LHCN-M2 (cell line): ENCODE measurements around the gene SCYL2. TPM values are rescaled to one million over a fixed set of nuclear protein-coding genes. Genes with fewer than 3 reads are reported as not detected.
"Not testable (repeated sequence)": the region's sequence is repeated elsewhere in the genome, so short reads cannot be mapped to it uniquely, and the experiment has no call there.

Experiments used
- DNase-seq: peaks from one replicate; pipeline ENCODE4 v3.0.0-alpha.2; 2012; ENCODE audit warnings: low read depth
- total RNA-seq: library from RNA; depleted of rRNA; stranded (reverse); fragments of >200 nt; gene quantifications from 2 replicates; pipeline ENCODE4 v1.2.3, GENCODE V29; 2014

Gene SCYL2
- total RNA-seq, 1 experiment from 2014 or later, result 42.6 TPM

GRCh38 chr12:100317371-100317770 is 50.4 kb downstream of the SCYL2 start:
- DNase-seq, result no peak

- DNase-seq, result no peak
These were observed 57.5 kb downstream of the SCYL2 start for GRCh38 chr12:100324498-100324897.

DNA sequence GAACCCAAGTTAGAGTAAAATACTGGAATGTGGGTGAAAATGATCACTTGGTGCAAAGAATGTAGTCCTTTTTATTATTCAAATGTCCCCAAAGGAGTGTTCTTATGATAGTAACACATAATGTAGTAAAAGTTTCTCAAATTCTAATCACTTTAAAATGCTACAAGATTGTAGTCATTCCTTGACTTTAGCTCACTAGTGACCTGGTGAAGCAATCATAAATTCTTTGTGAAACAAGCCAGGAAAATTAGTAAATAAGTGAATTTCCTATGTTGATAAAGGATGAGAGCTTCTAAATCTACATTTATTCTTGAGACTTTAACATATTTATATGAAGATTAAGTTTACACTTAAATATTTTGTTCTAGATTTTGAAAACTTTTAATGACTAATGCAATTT is 59.2 kb downstream of the SCYL2 start:
- no peak for DNase-seq

DNA sequence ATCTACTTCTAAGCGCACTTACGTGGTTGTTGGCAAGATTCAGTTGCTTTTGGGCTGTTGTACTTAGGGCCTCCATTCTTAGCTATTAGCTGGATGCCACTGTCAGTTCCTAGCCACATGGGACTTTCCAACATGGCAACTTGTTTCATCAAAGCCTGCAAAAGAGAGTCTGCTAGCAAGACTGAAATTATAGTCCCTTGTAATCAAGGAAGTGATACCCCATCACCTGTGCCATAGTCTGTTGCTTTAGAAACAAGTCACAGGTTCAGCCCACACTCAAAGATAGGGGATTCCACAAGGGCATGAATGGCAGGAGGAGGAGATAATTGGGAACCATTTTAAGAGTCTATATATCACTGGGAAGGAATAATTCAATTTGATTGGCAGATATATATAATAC is 62.8 kb downstream of the SCYL2 start:
- DNase-seq, result no peak

- DNase-seq, result no peak
These were observed 64.9 kb downstream of the SCYL2 start for GRCh38 chr12:100331871-100332270.

- no peak for DNase-seq
These were observed 65.9 kb downstream of the SCYL2 start for GRCh38 chr12:100332852-100333251.

GRCh38 chr12:100337299-100337698 is 70.3 kb downstream of the SCYL2 start:
- no peak for DNase-seq

DNA sequence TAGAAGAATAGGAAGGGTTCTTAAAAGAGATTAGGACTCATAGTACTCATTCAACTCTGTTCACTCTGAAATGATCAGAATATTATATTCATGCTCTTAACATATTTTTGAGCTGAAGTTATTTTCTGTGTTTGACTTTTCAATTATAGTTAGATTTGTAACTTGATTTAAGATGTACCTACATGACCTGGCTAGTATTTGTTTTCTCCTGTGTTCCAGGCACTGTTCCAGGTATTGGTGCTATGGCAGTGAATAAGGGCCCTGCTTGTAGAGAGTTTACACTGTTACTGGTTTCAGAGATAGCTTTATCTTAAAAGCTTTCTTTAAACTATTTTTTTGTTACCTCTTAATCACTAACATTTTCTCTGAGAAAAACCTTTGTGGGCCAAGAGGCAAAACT is 70.8 kb downstream of the SCYL2 start:
- DNase-seq, result no peak

DNA sequence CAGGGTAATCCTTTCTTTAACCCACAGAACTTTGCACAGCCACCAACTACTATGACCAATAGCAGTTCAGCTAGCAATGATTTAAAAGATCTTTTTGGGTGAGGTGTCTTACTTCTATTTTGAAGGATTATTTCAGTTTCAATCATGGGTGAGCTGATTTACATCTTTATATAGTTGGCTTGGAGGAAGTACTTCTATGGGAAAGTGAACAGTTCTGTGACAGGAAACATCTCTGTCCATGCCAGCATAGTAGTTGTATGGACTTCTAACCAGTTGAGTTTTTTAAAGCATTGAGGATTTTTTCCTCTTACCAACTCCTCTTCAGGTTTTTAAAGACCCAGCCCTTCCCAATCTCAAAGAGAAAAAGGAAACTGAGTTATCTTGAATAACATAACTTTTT is 72.1 kb downstream of the SCYL2 start:
- no peak for DNase-seq

DNA sequence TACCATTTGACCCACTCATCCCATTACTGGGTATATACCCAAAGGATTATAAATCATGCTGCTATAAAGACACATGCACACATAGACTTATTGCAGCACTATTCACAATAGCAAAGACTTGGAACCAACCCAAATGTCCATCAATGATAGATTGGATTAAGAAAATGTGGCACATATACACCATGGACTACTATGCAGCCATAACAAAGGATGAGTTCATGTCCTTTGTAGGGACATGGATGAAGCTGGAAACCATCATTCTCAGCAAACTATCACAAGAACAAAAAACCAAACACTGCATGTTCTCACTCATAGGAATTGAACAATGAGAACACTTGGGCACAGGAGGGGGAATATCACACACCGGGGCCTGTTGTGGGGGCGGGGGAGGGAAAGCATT is 75.9 kb downstream of the SCYL2 start:
- DNase-seq, result not testable (repeated sequence)

DNA sequence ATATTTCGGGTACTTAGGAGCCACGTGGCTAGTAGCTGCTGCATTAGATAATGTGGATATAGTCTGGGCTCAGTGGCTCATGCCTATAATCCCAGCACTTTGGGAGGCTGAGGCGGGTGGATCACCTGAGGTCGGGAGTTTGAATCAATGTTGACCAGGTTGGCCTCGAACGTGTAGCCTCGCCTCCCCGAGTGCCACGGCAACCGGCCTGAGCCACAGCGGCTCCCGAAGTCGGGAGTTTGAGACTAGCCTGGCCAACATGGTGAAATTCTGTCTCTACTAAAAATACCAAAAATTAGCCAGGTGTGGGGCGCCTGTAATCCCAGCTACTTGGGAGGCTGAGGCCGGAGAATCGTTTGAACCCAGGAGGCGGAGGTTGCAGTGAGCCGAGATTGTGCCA is 77.4 kb downstream of the SCYL2 start:
- DNase-seq, result not testable (repeated sequence)

GRCh38 chr12:100345020-100345767 is 78.2 kb downstream of the SCYL2 start:
- no peak for DNase-seq

DNA sequence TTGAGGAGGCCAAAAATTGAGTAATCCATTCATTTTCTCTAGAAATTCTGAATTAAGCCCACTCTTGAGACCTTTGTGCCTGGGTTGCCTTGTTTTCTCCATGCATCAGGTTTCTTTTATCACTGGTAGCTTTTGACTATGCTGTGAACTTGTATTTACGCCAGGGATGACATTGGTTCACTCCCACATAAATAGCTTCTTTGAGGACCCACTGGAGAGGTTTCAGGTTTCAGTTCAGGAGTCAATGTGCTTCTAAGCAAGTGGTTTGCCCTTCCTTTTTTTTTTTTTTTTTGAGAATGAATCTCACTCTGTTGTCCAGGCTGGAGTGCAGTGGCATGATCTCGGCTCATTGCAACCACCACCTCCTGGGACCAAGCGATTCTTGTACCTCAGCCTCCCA is 79.7 kb downstream of the SCYL2 start:
- DNase-seq, result no peak

DNA sequence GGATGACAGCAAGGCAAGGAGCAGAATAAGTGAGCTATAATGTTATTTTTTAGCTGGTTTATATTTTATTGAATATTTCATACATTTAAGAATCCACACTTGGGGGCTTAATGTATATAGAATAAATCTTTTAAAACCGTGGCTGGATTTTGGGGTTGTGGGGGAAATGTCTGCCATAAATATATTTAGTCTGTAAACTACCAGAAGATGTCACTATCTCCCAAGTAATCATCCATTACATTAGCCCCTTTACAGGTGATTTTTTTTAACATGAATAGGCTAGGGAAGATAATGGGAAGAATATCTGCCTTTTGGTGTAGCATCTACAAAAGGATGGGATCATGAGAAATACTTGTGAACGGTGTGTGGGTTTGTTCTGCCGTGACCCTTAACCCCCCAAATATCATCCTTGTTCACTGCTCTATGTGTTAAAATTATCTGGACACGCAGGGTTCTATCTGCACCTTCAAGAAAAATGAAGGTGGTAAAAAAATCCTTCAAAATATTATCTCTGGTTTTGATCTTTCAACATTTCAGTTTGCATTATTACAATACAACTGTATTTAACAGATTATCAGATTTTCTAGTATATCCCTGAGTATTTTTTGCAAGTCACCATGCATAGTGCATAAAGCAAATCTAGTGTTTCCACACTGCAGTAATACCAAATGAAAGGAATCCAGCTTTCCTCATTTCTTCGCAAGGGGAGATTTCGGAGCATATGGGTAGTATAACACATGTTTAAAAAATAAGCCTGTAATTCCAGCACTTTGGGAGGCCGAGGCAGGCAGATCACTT is 81.9 kb downstream of the SCYL2 start:
- DNase-seq, result peak; percentile 17

GRCh38 chr12:100356644-100357223 is 89.8 kb downstream of the SCYL2 start, which contains the start of gene SLC17A8:
SLC17A8 (plus strand) TSS chr12:100357074; CDS start chr12:100357392, 318 bp downstream.
- no peak for DNase-seq

DNA sequence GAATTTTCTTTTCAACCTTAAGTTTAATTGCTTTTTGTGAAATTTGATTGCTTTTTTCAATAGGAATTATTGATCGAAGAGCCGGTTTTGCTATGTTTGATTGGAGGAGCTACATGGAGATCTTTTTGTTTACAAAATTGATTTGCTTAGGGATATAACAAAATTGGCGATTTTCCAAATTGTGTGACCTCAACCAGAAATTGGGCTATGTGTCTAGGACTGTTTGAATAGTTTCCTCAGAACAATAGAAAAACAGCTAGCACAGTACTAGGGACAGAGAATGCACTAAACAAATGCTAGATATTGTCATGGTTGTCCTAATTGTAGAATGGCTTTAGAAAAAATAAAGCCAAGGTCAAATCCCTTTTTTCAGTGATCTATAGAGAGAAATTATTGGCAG is 92.3 kb downstream of the SCYL2 start:
- DNase-seq, result no peak

- peak; percentile 13 for DNase-seq
These were observed 92.8 kb downstream of the SCYL2 start for GRCh38 chr12:100359822-100360221.

- DNase-seq, result no peak
These were observed 93.5 kb downstream of the SCYL2 start for GRCh38 chr12:100360450-100360849.

- DNase-seq, result no peak
These were observed 97.3 kb downstream of the SCYL2 start for GRCh38 chr12:100364324-100364723.

GRCh38 chr12:100365411-100365810 is 98.4 kb downstream of the SCYL2 start:
- no peak for DNase-seq

- DNase-seq, result no peak
These were observed 101.1 kb downstream of the SCYL2 start for GRCh38 chr12:100368066-100368465.

DNA sequence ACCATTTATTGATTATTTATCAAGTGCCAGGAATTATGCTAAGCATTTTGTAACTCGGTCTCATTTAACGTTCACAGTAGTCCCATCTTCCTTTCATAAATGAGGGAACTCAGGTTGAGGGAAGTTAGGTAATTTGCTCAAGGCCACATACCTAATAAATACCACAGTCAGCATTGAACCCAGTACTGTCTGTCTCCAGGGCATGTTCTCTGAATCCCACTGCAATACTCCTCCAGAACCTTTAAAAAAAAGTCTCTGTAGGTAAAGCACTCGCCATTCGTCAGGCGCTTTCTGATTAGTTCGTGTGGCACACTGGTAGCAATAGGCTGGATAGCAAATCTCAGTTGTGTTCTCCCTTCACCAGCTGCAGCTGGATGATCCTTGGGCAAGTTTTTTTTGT is 104.2 kb downstream of the SCYL2 start:
- no peak for DNase-seq
